Measurements from ENCODE around the gene SLC39A13. TPM values are rescaled to one million over a fixed set of nuclear protein-coding genes. Genes with fewer than 3 reads are reported as not detected.

SLC39A13 gene
- total RNA-seq: 69.6 and 83.8 TPM in 2 replicates

DNA sequence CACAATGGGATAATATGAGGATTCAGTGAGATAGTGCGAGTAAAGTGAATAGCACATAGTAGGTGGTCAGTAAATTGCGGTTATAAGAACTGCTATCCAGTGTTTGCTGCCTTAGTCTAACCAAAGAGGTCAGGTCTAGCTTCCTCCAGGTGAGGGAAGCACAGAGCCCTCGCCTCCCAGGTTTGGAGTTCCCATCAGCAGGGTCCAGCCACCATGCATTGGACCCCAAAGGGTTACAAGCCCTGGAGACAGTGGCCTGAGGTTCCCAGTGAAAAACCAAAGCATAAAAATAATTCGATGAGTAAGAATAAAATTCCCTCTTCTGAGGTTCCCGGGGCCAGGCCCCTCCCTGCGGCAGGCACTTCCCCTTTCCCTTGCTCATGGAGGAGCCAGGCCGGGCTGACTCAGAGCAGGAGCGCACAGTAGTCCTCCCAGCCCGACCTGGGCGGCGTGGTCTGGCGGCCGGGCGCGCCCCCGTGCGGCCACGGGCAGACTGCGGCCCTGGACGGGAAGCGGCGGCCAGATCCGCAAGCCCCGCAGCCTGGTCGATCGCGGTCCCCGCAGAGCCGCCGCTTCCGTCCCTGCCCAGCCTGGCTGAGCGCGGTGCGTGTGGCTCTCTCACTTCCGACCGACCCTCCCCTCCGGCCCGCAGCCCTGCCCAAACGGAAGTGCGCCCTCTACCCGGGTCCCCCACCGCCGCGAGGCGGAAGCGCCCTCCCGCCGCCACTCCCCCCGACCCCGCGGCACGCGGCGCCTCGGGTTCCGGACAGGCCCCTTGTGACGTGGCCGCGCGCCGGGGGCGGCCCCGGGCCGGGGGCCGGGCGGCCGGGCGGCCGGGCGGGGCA, at the start of gene SLC39A13:
Gene SLC39A13, plus strand, starts transcription at position 845 of the 845 bp plus-strand sequence. CDS start 1,505 bp downstream, outside the sequence.

GRCh38 chr11:47378010-47378835, 30.2 kb upstream of the SLC39A13 start, which contains the start of gene SPI1:
Gene SPI1 (minus strand): TSS chr11:47378547. CDS start chr11:47378353, 194 bp downstream.

DNA sequence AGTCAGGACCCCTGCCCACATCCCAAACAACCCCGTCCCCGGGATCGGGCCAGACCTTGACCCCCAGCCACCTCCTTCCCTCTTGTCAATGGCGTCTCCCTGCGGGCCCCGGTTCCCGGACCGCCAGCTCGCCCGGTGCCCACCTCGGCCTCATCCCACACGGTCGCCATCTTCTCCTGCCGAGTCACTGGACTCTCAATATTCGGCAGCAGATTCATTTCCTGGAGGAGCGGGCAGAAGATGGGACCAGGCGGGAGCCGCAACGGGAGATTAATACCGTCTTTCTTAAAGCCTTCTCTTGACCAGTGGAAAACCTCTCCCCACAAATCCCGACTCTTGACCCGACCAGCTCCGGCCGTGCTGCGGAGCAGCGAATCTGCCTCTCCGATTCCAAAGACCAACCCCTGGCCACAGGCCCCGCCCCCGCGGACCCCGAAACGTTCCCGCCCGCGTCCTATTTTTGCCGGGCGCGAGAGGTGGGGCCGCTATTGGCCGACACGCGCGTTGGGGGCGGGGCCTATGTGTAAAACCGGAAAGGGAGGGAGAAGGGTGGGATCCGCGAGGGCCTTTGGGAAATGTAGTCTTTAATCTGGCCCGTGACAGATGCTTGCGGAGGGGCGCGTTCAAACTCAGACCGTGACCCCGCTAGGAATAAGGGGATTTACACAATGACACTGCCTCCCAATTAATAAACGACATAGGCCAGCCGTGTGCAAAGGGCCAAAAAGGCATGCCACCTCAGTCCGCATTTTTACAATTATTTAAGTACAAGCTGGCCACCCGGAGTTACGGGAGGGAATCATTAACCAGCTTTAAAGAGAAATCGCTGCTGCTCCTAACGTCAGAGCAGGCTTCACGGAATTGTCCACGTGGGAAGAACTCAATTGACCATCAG, 17.9 kb downstream of the SLC39A13 start, which contains the start of gene PSMC3:
Gene PSMC3, minus strand, starts transcription at position 378 of the 895 bp plus-strand sequence. Its CDS starts 160 bp downstream, at position 218.

GRCh38 chr11:47448566-47449427, 40.4 kb downstream of the SLC39A13 start, which contains the start of gene RAPSN:
Gene RAPSN (minus strand): TSS chr11:47449136. CDS start chr11:47448964, 172 bp downstream.

Small RNA genes within 50 kb of the gene (small RNA-seq; reads per million reads assigned to genes)
- not detected for gene MIR4487

Other genes starting within 250 kb of the SLC39A13 start
- gene ARFGAP2, start 231.7 kb upstream of the SLC39A13 start, total RNA-seq: 97.2 and 131 TPM in 2 replicates
- gene PACSIN3, start 222.2 kb upstream of the SLC39A13 start, total RNA-seq: 34.6 and 38.9 TPM in 2 replicates
- gene DDB2, start 193.6 kb upstream of the SLC39A13 start, total RNA-seq: 29.0 and 39.0 TPM in 2 replicates
- 31.0 and 35.3 TPM in 2 replicates for gene ACP2, start 159.8 kb upstream of the SLC39A13 start, total RNA-seq
- 10.6 and 11.1 TPM in 2 replicates for gene NR1H3, start 150.6 kb upstream of the SLC39A13 start, total RNA-seq
- 17.6 and 19.5 TPM in 2 replicates for gene MADD, start 138.5 kb upstream of the SLC39A13 start, total RNA-seq
- not detected in 2 replicates for gene MYBPC3, start 55.9 kb upstream of the SLC39A13 start, total RNA-seq
- gene SPI1, start 30.0 kb upstream of the SLC39A13 start, total RNA-seq: not detected in 2 replicates
- 146 and 156 TPM in 2 replicates for gene PSMC3, start 17.8 kb downstream of the SLC39A13 start, total RNA-seq
- gene RAPSN, start 40.5 kb downstream of the SLC39A13 start, total RNA-seq: 0.11 TPM in 1 of 2 replicates, not detected in the other
- 78.7 and 98.0 TPM in 2 replicates for gene CELF1, start 144.5 kb downstream of the SLC39A13 start, total RNA-seq
- 46.7 and 47.8 TPM in 2 replicates for gene PTPMT1, start 157.0 kb downstream of the SLC39A13 start, total RNA-seq
- 28.7 and 33.5 TPM in 2 replicates for gene KBTBD4, start 170.4 kb downstream of the SLC39A13 start, total RNA-seq
- gene NDUFS3, start 170.5 kb downstream of the SLC39A13 start, total RNA-seq: 57.8 and 60.0 TPM in 2 replicates
- 0.11 and 0.26 TPM in 2 replicates for gene FAM180B, start 178.1 kb downstream of the SLC39A13 start, total RNA-seq
- gene C1QTNF4, start 185.8 kb downstream of the SLC39A13 start, total RNA-seq: 0.22 and 0.26 TPM in 2 replicates
- 82.2 and 87.4 TPM in 2 replicates for gene MTCH2, start 234.0 kb downstream of the SLC39A13 start, total RNA-seq